GM19023 (cell line): ENCODE measurements around the gene ERICH2.
A peak's percentile ranks its signal among the peaks of the same experiment; 100 is the strongest.

ENCODE experiments used
- ATAC-seq: cut with Tn5 transposase; IDR thresholded peaks from one replicate; pipeline ENCODE4 v1.9.1; 2021; ENCODE audit warnings: mild to moderate bottlenecking, moderate library complexity; ENCODE audit not compliant: unreplicated experiment

ERICH2 gene

DNA sequence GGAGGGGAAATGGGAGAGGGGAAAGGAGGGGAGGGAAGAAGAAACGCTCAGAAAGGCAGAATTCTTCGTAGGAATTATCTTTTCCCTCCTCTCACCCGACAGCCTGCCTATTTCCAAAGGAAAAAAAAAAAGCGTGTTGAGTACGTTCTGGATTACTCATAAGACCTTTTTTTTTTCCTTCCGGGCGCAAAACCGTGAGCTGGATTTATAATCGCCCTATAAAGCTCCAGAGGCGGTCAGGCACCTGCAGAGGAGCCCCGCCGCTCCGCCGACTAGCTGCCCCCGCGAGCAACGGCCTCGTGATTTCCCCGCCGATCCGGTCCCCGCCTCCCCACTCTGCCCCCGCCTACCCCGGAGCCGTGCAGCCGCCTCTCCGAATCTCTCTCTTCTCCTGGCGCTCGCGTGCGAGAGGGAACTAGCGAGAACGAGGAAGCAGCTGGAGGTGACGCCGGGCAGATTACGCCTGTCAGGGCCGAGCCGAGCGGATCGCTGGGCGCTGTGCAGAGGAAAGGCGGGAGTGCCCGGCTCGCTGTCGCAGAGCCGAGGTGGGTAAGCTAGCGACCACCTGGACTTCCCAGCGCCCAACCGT, 46.4 kb downstream of the ERICH2 start, which contains the start of gene GAD1:
Gene GAD1 (plus strand): TSS at position 384 of the 589 bp plus-strand sequence. CDS start 1,705 bp downstream, outside the sequence.
- peak; percentile 42 for ATAC-seq

DNA sequence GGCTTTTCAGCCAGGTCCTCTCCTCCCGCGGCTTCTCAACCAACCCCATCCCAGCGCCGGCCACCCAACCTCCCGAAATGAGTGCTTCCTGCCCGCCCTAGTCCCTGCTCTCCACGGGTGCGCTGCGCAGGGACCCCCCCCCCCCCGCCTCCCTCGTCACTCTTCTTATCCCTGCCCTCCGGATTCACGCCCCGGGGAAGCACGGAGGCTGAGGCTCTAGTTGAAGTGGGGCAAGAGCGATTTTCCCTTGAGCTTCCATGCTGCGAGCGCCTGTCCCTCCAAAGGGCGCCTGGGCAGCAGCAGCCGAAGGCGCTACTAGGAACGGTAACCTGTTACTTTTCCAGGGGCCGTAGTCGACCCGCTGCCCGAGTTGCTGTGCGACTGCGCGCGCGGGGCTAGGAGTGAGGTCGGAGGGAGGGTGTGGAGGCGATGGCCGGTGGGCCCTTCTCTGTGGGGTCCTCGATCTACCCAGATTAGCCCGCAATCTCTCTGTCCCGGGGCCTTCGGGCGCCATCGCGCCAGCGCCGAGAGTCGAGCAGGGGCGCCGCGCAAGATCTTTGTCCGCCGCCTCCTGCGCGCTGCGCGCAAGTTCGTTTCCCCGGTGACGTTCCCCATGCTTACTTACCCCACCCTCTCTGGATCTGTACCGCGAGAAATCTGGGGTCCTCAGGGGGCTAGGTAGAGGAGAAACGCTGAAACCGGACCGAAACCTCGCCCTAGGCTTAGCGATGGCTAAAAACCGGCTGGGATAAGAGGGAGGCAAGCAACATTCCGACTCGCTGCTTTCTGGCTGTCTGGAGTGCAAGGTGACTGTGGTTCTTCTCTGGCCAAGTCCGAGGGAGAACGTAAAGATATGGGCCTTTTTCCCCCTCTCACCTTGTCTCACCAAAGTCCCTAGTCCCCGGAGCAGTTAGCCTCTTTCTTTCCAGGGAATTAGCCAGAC, 47.2 kb downstream of the ERICH2 start:
- no peak for ATAC-seq

GRCh38 chr2:170818036-170818751, 48.0 kb downstream of the ERICH2 start:
- ATAC-seq = no peak

DNA sequence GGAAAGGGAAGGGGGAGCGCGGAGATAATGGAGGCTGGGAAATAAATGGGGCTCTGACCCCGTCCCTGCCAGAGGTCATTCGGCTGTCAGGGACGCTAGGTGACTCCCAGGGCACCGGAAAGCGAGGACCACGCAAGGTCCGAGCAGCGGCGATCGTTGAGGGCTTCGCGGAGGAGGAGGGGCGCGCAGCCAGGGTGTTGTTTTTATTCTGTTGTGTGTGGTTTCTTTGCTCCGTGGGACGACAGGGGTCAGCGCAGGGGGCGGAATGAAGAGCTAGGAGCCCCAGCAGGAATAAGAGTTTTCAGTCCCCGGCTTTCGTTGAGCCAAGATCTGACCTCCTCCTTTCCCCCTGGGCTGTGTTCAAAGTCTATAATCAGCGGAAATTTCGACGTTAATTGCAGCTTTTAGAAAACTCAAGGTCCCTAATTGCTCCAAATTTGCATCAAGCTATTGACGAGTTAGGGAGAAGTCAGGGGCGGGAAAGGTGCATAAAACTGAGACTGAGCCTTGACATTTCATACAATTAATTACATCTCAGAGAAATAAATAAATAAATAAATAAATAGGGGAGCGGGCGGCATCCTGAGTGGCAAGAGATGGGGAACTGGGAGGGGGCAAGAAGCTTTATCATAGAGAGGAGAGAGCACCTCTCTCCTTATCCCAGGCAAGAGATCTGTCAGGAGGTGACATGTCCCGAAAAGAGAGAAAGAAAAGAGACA, 48.7 kb downstream of the ERICH2 start:
- ATAC-seq = no peak

GRCh38 chr2:170819680-170820664, 49.8 kb downstream of the ERICH2 start:
- no peak for ATAC-seq

DNA sequence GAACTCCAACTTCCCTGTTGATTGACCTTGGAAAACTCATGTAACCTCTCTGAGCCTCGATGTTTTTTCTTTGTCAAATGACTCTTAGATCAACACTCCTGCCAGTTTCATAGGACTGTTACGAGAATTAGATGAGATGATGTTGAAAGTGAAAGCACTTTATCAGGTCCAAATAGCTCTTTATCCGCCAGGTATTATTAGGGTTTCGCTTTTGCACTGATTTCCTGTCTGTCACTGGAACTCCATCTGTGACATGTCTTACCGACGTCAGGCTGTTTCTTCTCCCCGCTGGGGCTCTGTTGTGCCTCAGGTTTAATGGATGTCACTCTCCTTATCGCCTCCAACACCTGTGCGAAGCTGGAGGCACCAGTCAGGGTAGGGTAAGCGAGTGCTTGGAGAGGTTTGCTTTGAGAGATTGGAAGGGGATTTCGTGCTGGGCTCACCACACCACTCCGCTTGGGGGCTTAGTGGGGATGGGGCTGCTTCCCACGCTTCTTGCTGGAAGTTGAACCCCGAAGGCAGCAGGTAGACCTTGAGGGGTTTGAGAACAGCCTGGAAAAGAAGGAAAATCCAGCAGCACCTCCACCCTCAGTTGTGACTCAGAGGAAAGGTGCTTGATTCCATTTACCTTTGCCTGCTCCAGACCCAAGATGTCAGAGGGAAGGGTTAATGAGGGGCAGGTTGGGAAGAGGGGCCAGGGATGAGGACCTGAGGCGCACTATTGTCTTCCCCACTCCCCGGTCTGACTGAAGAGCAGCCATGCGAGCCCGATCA, 50.8 kb downstream of the ERICH2 start:
- ATAC-seq = no peak

DNA sequence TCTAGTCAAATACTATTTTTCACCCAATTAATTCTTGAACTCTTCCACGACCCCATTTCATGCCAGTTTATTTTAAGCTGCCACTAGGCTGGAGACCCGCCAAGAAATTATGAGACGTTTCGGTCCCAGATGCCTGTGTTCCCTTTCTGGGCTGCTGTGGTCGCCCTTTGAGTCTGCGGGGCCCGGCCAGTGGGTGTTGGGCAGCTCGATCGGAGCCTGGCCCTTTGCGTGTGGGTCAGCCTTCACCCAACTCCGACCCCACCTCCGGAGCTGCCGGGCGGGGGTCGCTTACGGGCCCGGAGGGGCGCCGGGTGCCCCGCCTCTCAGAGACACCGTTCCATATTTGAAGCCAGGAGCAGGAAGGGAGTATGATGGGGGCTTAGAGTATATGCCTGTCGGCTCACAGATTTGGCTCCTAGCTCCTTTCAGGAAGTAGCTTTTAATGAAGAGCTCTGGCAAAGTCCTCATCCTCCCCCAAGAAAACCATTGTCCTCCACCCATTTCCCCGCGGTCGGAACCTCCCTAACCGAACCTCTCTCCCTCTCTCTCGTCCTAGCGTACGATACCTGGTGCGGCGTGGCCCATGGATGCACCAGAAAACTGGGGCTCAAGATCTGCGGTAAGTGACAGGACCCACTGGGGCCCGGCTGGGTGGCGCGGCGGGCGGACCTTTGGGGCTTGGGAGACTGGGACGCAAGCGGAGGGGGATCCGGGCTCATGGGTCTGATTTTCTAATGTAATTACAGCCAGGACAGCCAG, 51.5 kb downstream of the ERICH2 start:
- ATAC-seq = no peak

- no peak for ATAC-seq
These were observed 52.3 kb downstream of the ERICH2 start for GRCh38 chr2:170822290-170823087.

DNA sequence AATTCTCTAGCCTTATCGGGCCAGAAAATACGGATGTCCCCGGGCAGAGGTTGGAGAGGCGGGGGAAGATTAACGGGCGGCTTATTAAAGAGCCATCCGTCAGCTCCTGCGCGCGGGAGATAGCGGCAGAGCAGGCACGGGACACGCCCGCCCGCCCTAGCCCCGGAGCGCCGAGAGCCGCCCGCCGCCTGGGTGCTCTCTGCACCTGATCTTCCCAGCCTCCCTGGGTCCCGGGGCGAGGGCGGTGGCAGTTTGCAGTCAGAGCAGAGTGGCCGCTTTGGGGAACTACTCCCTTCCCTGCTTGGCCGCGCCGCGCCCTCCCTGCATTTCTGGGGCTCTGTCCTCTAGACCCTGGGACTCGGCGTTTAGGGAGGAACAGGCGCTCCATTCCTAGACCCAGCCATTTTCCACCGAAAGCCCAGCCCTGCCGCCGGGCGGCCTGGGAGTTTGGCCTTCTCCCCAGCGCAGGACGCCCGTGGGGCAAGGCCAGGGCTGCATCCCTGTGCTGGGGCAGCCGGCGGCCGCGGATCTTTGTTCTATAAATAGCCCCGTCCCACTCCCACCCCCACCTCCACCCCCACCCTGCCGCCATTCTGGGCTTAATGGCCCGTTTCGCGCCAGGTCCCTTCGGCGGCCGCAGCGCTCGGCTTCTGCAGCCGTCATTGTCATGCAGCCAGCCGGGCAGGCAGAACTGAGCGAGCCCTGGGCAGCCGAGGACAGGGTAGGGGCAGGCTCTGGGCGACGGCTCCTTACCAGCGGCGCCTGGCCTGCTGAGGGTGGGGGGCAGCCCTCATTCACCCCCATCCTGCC, 53.1 kb downstream of the ERICH2 start:
- no peak for ATAC-seq

- ATAC-seq = no peak
These were observed 53.7 kb downstream of the ERICH2 start for GRCh38 chr2:170823898-170824215.

- no peak for ATAC-seq
These were observed 54.4 kb downstream of the ERICH2 start for GRCh38 chr2:170824526-170825015.

GRCh38 chr2:170827841-170828532, 57.8 kb downstream of the ERICH2 start:
- no peak for ATAC-seq

DNA sequence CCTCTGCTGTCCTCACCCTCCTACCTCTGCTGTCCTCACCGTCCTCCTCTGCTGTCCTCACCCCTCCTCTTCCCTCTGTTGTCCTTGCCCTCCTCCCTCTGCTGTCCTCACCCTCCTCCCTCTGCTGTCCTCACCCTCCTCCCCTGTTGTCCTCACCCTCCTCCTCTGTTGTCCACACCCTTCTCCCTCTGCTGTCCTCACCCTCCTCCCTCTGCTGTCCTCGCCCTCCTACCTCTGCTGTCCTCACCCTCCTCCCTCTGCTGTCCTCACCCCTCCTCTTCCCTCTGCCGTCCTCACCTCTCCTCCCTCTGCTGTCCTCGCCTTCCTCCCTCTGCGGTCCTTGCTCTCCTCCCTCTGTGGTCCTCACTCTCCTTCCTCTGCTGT, 58.3 kb downstream of the ERICH2 start:
- no peak for ATAC-seq

DNA sequence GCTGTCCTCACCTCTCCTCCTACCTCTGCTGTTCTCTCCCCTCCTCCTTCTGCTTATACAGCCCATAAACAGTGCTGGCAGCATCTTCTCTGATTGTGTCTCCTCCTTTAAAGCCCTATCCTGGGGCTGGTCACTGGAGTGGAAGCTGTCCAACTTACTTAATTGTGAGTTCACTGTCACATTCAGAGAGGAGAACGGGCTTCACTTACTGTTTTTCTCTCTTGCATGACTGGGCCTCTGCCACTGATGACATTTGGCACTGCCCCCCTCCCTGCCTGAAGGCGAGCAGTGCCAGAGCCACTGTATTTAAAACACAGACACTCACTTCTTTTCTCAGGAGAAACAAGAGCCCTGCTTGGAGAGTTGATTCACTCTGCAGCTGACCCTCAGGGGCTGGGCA, 58.9 kb downstream of the ERICH2 start:
- no peak for ATAC-seq

DNA sequence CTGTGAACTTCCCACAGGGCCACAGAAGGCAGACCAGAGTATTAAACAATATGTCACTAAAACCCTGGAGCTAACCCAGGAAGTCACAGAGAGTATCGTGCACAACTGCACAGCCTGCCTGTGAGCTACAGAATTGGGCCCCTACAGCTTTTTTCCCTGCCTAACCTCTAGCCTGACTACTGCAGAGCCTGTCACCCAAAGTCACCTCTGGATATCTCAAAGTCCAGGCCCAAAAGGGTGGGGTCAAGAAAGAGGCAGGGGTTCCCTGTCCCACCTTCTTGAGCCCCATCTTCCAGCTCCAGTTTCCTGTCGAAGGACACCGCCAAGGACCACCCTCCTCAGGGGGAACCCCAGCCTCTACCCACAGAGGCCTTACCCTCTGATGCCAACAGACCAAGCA, 60.0 kb downstream of the ERICH2 start:
- ATAC-seq = no peak

GRCh38 chr2:170831115-170831514, 60.9 kb downstream of the ERICH2 start:
- ATAC-seq = no peak
